SU-DHL-6 (cell line): ENCODE results near the gene METAP1.

Experiments
- CTCF ChIP-seq: fragments of 200-600 bp; sonication (generic); IDR thresholded peaks from one replicate; pipeline ENCODE4 v1.5.1; 2017; ENCODE audit warnings: antibody characterized with exemption, mild to moderate bottlenecking, low read length, moderate library complexity; ENCODE audit not compliant: insufficient read depth, poor library complexity, severe bottlenecking
- EZH2phosphoT487 ChIP-seq: fragments of 200-600 bp; sonication (generic), shearing (Covaris generic); conservative IDR thresholded peaks from 2 replicates; pipeline ENCODE4 v1.6.1; 2018; ENCODE audit warnings: mild to moderate bottlenecking, antibody characterized with exemption, low read length, moderate library complexity, mixed read lengths

GRCh38 chr4:99074816-99075215 is 79.3 kb downstream of the METAP1 start:
- no peak for TF ChIP-seq CTCF
- TF ChIP-seq EZH2phosphoT487: no peak
